Fibroblast of pulmonary artery (primary cell): ENCODE data around the gene MAT1A.
A peak's percentile ranks its signal among the peaks of the same experiment; 100 is the strongest.

Experiments used
- DNase-seq: peaks from one replicate; pipeline ENCODE4 v3.0.0-alpha.2; 2010; ENCODE audit warnings: low read depth
- H3K4me3 ChIP-seq: replicated peaks from 2 replicates; pipeline ENCODE4 v1.5.1; 2011; ENCODE audit warnings: low read depth, mild to moderate bottlenecking, control low read depth, low read length, moderate library complexity
- CTCF ChIP-seq: IDR thresholded peaks from 2 replicates; pipeline ENCODE4 v1.5.1; 2011; ENCODE audit warnings: mild to moderate bottlenecking, control low read depth, low read length, inconsistent platforms; ENCODE audit errors: missing control alignments

MAT1A gene

GRCh38 chr10:80289451-80290287 is at the start of gene MAT1A:
MAT1A (minus strand) TSS chr10:80289658; CDS start chr10:80289423, 235 bp downstream.
- DNase-seq, result peak; percentile 10
- TF ChIP-seq CTCF, result no peak
- no peak within 1 kb of the TSS for H3K4me3 ChIP-seq

- H3K4me3 ChIP-seq, result no peak overlapping the region
- DNase-seq, result no peak
- TF ChIP-seq CTCF, result no peak
Measured at GRCh38 chr10:80333983-80334382, 44.5 kb upstream of the MAT1A start.

GRCh38 chr10:80324891-80325364 is 35.5 kb upstream of the MAT1A start:
- no peak overlapping the region for H3K4me3 ChIP-seq
- TF ChIP-seq CTCF, result no peak

GRCh38 chr10:80324086-80324485 is 34.6 kb upstream of the MAT1A start:
- no peak for TF ChIP-seq CTCF
- peak; percentile 31 for DNase-seq
- no peak overlapping the region for H3K4me3 ChIP-seq

More at GRCh38 chr10:80324891-80325364, 35.5 kb upstream of the MAT1A start:
- DNase-seq, result no peak

- H3K4me3 ChIP-seq, result no peak overlapping the region
- no peak for TF ChIP-seq CTCF
- no peak for DNase-seq
Measured at GRCh38 chr10:80323311-80323710, 33.9 kb upstream of the MAT1A start.

GRCh38 chr10:80322711-80323110 is 33.3 kb upstream of the MAT1A start:
- TF ChIP-seq CTCF, result no peak
- DNase-seq, result no peak
- H3K4me3 ChIP-seq, result no peak overlapping the region
